ES-I3 (cell line): ENCODE measurements around the gene CEP112.
"Not testable (repeated sequence)": the region's sequence is repeated elsewhere in the genome, so short reads cannot be mapped to it uniquely, and the experiment has no call there.

Experiments used
- H3K36me3 ChIP-seq: 2 replicates; pipeline ENCODE4 v1.6.1; 2013; ENCODE audit warnings: mild to moderate bottlenecking, low read length, control low read depth, moderate library complexity; ENCODE audit not compliant: insufficient read depth
- H3K4me1 ChIP-seq: 2 replicates; pipeline ENCODE4 v1.6.1; 2013; ENCODE audit warnings: mild to moderate bottlenecking, control low read depth, low read length; ENCODE audit not compliant: insufficient read depth
- H3K9ac ChIP-seq: 2 replicates; pipeline ENCODE4 v1.6.1; 2013; ENCODE audit warnings: low read depth, mild to moderate bottlenecking, low read length, moderate library complexity
- H3K9me3 ChIP-seq: 2 replicates; pipeline ENCODE4 v1.6.1; 2013; ENCODE audit warnings: mild to moderate bottlenecking, low read length, moderate library complexity; ENCODE audit not compliant: control insufficient read depth, insufficient read depth

Gene CEP112

DNA sequence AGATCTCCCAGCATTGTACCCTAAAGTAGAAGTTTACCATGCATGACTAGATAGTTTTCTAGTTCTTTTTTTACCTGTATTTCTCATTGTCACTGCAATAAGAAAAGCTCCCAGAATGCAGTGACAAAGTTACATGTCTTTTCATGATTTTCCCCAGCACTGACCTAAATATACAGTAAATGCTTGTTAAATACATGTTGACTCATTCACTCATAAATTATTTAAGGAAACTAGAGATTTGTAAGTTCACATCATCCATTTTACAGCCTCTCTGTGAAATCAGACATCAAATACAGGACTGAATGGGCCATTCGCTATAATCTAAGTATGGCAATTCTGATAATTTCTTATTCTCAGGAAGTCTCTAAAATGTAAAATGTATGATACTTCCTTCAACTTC lies 371.6 kb downstream of the CEP112 start:
- H3K9me3 ChIP-seq, result no peaks in the 10 kb centered on the region
- no peaks in the 10 kb centered on the region for H3K36me3 ChIP-seq
- H3K9ac ChIP-seq, result no peak overlapping the region
- no peaks in the 10 kb centered on the region for H3K4me1 ChIP-seq

GRCh38 chr17:65819810-65820209 lies 372.1 kb downstream of the CEP112 start:
- Histone ChIP-seq H3K4me1 (no peaks in the 10 kb centered on the region), H3K36me3 (no peaks in the 10 kb centered on the region), H3K9me3 (no peaks in the 10 kb centered on the region), H3K9ac (no peak overlapping the region)

- Histone ChIP-seq H3K9me3 (no peaks in the 10 kb centered on the region), H3K36me3 (no peaks in the 10 kb centered on the region), H3K9ac (no peak overlapping the region), H3K4me1 (no peaks in the 10 kb centered on the region)
These were observed 374.0 kb downstream of the CEP112 start for GRCh38 chr17:65817951-65818350.

DNA sequence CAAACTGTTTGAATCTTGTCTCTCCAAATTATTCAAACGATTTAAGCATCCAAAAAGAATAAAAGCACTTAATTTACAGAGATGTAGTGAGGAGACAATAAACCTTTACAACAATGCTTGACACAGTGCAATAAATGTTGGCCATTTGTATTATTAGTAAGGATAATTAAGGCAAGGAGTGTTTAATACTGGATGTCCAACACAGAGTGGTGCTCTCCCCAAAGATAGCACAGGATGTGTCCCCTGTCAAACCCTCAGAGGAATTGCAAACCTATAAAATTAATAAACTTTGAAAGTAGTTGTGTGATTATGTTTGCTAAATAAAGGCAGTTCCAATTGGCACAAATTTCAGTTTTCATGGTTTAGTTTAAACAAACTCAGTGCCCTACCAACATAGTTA lies 377.5 kb downstream of the CEP112 start:
- no peaks in the 10 kb centered on the region; the same call in 1 of the 2 replicates for H3K9me3 ChIP-seq
- H3K9ac ChIP-seq, result no peak overlapping the region

DNA sequence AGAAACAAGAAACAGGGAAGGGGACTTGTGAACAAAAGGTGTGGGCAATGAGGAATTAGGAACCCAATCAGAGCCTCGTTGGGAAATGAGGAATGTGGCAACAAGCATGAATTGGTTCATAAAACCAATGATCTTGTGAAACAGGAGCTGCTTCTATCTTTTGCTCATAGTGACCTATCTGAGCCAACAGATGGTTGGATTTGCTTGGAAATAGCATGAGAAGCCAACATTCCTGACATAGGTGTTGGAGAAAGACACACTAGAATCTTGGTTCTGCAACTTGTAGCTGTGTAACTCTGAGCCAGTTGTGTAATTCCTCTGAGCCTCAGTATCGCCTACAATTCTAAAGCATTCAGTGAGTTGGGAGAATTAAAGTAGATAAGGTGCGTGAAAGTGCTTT lies 378.6 kb downstream of the CEP112 start:
- Histone ChIP-seq H3K36me3 (no peaks in the 10 kb centered on the region), H3K9me3 (peaks cover 7% of the 10 kb centered on the region; the same call in 1 of the 2 replicates), H3K4me1 (no peaks in the 10 kb centered on the region), H3K9ac (no peak overlapping the region)

More for the DNA sequence above, 377.5 kb downstream of the CEP112 start:
- Histone ChIP-seq H3K4me1 (no peaks in the 10 kb centered on the region), H3K36me3 (no peaks in the 10 kb centered on the region)

DNA sequence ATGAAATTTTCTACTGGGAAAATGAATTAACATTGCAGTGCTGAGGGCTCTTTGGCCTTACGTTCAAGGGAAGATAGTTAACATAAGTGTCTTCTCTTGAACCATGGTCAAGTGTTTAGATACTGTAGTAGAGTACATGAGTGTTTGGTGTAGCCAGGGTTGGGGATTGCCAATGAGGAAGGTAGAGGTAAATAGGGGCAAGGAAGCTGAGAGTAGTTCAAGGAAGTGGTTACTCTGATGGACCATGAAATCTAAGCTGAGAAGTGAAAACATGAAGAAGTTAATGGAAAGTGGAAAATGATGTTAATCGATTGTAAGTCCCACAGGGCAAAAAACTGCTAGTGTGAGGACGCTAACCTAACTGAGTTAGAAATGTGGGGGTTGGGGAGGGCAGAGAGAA lies 380.9 kb downstream of the CEP112 start:
- no peaks in the 10 kb centered on the region for H3K36me3 ChIP-seq
- peaks cover 15% of the 10 kb centered on the region for H3K9me3 ChIP-seq
- no peak overlapping the region for H3K9ac ChIP-seq
- H3K4me1 ChIP-seq, result no peaks in the 10 kb centered on the region

GRCh38 chr17:65809366-65809765 lies 382.6 kb downstream of the CEP112 start:
- peaks cover 15% of the 10 kb centered on the region for H3K9me3 ChIP-seq
- no peaks in the 10 kb centered on the region for H3K4me1 ChIP-seq
- no peaks in the 10 kb centered on the region for H3K36me3 ChIP-seq
- no peak overlapping the region for H3K9ac ChIP-seq

DNA sequence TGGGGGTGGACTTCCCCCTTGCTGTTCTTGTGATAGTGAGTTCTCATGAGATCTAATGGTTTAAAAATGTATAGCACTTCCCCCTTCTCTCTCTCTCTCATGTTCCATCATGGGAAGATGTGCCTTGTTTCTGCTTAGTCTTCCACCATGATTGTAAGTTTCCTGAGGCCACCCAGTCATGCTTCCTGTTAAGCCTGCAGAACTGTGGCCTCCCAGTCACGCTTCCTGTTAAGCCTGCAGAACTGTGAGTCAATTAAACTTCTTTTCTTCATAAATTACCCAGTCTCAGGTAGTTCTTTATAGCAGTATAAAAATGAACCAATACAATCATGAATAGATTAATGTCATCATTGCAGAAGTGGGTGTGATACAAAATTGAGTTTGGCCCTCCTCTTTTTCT lies 383.4 kb downstream of the CEP112 start:
- H3K9me3 ChIP-seq, result peaks cover 15% of the 10 kb centered on the region
- H3K36me3 ChIP-seq, result not testable (repeated sequence)

DNA sequence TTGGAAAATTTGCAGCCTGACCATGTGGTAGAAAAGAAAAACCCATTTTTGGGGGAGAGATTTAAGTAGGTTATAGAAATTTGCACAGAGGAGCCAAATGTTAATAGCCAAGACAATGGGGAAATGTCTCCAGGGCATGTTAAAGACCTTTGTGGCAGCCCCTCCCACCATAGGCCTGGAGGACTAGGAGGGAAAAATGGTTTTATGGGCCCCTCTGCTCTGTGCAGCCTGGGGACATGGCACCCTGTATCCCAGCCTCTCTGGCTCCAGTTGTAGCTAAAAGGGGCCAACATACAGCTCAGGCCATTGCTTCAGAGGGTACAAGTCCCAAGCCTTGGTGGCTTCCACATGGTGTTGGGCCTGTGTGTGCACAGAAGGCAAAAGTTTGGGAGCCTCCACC lies 384.6 kb downstream of the CEP112 start:
- no peak overlapping the region for H3K9ac ChIP-seq
- H3K9me3 ChIP-seq, result peaks cover 15% of the 10 kb centered on the region
- H3K36me3 ChIP-seq, result no peaks in the 10 kb centered on the region
- no peaks in the 10 kb centered on the region for H3K4me1 ChIP-seq

More for the DNA sequence above, 383.4 kb downstream of the CEP112 start:
- not testable (repeated sequence) for H3K9ac ChIP-seq, H3K4me1 ChIP-seq

DNA sequence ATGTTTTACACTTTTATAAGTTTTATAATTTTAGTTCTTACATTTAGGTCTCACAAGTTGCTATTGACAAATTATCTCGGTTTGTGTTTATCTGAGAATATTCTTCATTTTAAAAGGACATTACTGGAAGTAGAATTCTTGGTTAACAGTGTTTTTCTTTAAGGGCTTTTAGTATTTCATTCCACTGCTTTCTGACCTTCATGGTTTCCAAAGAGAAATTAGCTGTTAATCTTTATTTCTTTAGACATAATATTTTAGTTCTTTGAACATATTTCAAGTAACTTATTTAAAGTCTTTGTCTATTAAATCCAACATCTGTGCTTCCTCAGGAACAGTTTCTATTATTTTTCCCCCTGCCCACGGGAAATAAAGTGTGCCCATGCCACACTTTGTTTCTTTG lies 390.4 kb downstream of the CEP112 start:
- peaks cover 16% of the 10 kb centered on the region for H3K9me3 ChIP-seq
- H3K9ac ChIP-seq, result no peak overlapping the region
- H3K4me1 ChIP-seq, result no peaks in the 10 kb centered on the region
- no peaks in the 10 kb centered on the region for H3K36me3 ChIP-seq

- Histone ChIP-seq H3K36me3 (no peaks in the 10 kb centered on the region), H3K9me3 (peaks cover 16% of the 10 kb centered on the region), H3K4me1 (no peaks in the 10 kb centered on the region), H3K9ac (no peak overlapping the region)
These were observed 391.3 kb downstream of the CEP112 start for GRCh38 chr17:65800655-65801054.

GRCh38 chr17:65799869-65800268 lies 392.1 kb downstream of the CEP112 start:
- H3K4me1 ChIP-seq, result no peaks in the 10 kb centered on the region
- H3K9me3 ChIP-seq, result peaks cover 16% of the 10 kb centered on the region
- H3K36me3 ChIP-seq, result no peaks in the 10 kb centered on the region
- no peak overlapping the region for H3K9ac ChIP-seq

- no peaks in the 10 kb centered on the region for H3K36me3 ChIP-seq
- no peak overlapping the region for H3K9ac ChIP-seq
These were observed 392.5 kb downstream of the CEP112 start for GRCh38 chr17:65799454-65799853.

GRCh38 chr17:65797809-65798208 lies 394.1 kb downstream of the CEP112 start:
- Histone ChIP-seq H3K36me3 (no peaks in the 10 kb centered on the region), H3K9ac (no peak overlapping the region), H3K9me3 (peaks cover 16% of the 10 kb centered on the region), H3K4me1 (no peaks in the 10 kb centered on the region)

More at GRCh38 chr17:65799454-65799853, 392.5 kb downstream of the CEP112 start:
- Histone ChIP-seq H3K9me3 (peaks cover 16% of the 10 kb centered on the region), H3K4me1 (no peaks in the 10 kb centered on the region)

DNA sequence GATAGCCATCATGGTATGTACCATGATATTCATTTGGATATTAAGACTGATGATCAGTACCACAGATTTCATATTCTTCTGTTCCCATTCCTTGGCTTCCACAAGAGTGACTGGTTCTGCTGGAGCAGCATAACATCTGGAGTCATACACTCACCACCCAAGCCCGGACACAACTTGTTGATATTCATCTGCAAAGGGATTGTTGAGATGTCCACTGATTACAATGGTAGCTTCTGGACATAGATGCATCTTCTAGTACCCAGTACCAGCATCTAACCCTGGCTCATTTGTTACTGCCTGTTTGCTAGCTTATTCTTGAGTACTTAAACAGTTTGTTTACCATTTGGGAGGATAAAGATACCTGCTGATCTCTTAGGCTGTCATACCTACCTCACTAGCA lies 394.8 kb downstream of the CEP112 start:
- Histone ChIP-seq H3K36me3 (no peaks in the 10 kb centered on the region), H3K9me3 (peaks cover 14% of the 10 kb centered on the region), H3K4me1 (peaks cover 2% of the 10 kb centered on the region; the same call in 1 of the 2 replicates), H3K9ac (no peak overlapping the region)

DNA sequence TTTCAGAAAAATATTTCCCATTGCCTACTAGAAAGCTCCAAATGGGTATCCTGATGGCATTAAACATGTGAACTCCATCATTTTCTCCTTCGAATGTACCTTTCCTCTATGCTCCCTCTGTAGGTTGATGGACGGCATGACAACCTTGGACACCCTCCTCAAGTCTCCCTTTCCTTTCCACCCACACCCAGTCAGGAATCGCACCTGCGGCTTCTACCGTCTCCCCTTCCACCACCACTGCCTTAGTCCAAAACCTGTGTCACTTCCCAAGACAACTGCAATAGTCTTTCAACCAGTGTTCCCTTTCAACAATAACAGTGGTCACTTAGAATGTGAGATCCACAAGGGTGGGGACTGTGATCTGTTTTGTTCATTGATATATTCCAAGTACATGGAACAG lies 397.4 kb downstream of the CEP112 start:
- Histone ChIP-seq H3K36me3 (no peaks in the 10 kb centered on the region), H3K9ac (no peak overlapping the region), H3K9me3 (no peaks in the 10 kb centered on the region), H3K4me1 (peaks cover 4% of the 10 kb centered on the region; the same call in 1 of the 2 replicates)
